SK-N-MC (cell line): ENCODE measurements around the gene CD83.

Experiments
- EZH2 ChIP-seq: fragments of 200-600 bp; sonication (generic); IDR thresholded peaks from one replicate; pipeline ENCODE4 v1.6.1; 2017; ENCODE audit warnings: antibody characterized with exemption
- FOXP2 ChIP-seq: optimal IDR thresholded peaks from 2 replicates; pipeline ENCODE3; 2011; ENCODE audit warnings: mild to moderate bottlenecking, moderate library complexity; ENCODE audit not compliant: insufficient read depth; ENCODE audit errors: extremely low read length, control extremely low read depth
- POLR2AphosphoS5 ChIP-seq: IDR thresholded peaks from 2 replicates; pipeline ENCODE4 v1.6.1; 2012; ENCODE audit warnings: mild to moderate bottlenecking, low read depth, low read length, borderline replicate concordance

DNA sequence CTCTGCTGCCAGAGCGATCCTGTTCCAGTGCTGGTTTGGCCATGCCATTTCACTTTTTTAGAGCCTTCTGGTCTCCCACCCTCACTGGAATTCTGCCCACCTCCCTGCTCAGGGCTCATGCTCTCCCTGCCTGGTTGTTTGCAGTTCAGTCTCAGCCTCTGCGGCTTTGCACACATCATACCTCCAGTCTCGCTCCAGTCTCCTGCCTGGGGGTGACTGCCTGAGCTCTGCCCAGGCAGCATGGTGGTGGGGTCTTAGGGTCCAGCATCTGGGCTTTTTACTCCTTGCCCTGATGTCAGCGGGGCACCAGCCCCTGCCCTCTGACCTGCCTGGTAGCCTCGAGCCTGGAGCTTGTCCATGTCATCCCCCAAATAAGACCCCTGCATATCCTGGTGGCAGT is 30.9 kb downstream of the CD83 start:
- TF ChIP-seq EZH2 (no peak), POLR2AphosphoS5 (no peak), FOXP2 (no peak)
